T-helper 9 cell (primary cell): Measurements from ENCODE around the gene PPP2R1A.
"Not testable (repeated sequence)": the region's sequence is repeated elsewhere in the genome, so short reads cannot be mapped to it uniquely, and the experiment has no call there.

Experiments
- DNase-seq: peaks from one replicate; pipeline ENCODE4 v3.0.0-alpha.2; 2020

Gene PPP2R1A

DNA sequence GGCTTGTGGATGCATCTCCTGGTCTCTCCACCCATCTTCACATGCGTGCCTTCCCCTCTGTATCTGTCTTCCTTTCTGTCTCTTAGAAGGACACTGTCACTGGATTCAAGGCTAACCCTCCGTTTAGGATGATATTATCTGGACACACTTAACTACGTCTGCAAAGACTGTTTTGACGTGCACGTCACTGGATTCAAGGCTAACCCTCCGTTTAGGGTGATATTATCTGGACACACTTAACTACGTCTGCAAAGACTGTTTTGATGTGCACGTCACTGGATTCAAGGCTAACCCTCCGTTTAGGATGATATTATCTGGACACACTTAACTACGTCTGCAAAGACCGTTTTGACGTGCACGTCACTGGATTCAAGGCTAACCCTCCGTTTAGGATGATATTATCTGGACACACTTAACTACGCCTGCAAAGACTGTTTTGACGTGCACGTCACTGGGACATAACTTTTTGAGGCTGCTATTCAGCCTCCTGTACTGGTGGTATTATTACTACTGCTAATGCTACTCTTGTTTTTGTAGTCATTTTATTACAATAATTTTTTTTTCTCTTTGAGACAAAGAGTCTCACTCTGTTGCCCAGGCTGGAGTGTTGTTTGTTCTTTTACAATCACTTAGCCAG is 11.0 kb downstream of the PPP2R1A start:
- DNase-seq, result not testable (repeated sequence)

- no peak for DNase-seq
These were observed 16.6 kb downstream of the PPP2R1A start for GRCh38 chr19:52206481-52206880.

DNA sequence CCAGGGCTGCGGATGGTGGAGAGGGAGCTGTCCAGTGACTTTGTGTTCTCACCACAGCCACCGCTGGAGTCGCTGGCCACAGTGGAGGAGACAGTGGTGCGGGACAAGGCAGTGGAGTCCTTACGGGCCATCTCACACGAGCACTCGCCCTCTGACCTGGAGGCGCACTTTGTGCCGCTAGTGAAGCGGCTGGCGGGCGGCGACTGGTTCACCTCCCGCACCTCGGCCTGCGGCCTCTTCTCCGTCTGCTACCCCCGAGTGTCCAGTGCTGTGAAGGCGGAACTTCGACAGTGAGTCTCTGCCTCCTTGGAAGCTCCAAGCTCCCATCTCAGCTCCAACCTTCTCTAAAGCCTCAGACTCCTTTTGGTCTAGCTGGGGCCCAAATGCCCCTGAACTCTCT is 21.4 kb downstream of the PPP2R1A start:
- DNase-seq, result no peak

GRCh38 chr19:52211926-52212571 is 22.2 kb downstream of the PPP2R1A start:
- DNase-seq, result no peak

GRCh38 chr19:52212572-52213255 is 22.9 kb downstream of the PPP2R1A start:
- no peak for DNase-seq

DNA sequence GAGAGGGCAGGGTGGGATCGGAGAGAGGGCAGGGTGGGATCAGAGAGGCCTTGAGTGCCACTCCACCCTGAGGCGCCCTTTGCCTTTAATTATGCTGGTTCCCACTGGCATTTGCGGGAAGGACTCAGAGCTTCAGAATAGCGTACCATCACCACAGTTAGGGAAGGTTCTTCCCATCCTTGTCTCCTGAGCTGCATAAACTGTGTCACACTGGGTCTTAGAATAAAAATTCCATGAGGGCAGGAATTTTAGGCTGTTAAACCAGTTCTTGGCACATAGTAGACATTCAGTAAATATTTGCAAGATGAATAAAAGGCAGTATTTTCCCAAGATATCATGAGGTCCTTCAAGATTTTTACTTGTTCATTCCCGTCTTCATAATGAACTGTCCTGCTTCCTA is 24.4 kb downstream of the PPP2R1A start:
- no peak for DNase-seq

DNA sequence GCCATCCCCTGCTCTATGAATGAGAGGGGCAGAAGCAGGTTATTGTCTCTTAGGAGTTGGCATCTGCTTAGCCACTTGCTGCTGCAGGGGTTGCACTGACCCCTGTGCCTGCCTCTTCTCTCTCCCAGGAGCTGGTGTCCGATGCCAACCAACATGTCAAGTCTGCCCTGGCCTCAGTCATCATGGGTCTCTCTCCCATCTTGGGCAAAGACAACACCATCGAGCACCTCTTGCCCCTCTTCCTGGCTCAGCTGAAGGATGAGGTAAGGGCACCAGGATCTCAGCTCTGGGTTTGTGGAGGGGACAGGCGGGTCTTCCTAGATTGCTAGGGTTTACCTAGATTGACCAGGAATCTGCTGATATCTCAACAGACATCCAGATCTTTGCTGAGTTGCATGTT is 26.5 kb downstream of the PPP2R1A start:
- DNase-seq, result no peak

- no peak for DNase-seq
These were observed 27.7 kb downstream of the PPP2R1A start for GRCh38 chr19:52217576-52217975.

- no peak for DNase-seq
These were observed 29.8 kb downstream of the PPP2R1A start for GRCh38 chr19:52219611-52220010.

DNA sequence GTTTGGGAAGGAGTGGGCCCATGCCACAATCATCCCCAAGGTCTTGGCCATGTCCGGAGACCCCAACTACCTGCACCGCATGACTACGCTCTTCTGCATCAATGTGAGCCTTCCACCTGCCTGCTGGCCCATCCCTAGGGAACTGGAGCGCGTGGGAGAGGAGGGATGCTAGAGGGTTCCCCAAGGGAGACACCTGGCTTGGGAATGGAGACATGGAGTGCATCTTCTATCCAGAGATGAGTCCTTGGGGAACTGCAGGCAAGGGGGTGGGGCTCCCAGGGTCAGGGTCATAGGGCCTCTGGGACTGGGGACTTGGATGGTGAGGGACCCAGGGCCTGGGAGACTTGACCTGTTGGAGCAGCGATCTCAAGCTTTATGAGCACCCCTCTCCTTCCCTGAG is 31.2 kb downstream of the PPP2R1A start:
- DNase-seq, result no peak

- DNase-seq, result no peak
These were observed 32.1 kb downstream of the PPP2R1A start for GRCh38 chr19:52221831-52222375.

- DNase-seq, result no peak
These were observed 34.4 kb downstream of the PPP2R1A start for GRCh38 chr19:52224211-52224610.

- no peak for DNase-seq
These were observed 36.8 kb downstream of the PPP2R1A start for GRCh38 chr19:52226652-52227051.

GRCh38 chr19:52227196-52227940 is 37.5 kb downstream of the PPP2R1A start:
- DNase-seq, result no peak

DNA sequence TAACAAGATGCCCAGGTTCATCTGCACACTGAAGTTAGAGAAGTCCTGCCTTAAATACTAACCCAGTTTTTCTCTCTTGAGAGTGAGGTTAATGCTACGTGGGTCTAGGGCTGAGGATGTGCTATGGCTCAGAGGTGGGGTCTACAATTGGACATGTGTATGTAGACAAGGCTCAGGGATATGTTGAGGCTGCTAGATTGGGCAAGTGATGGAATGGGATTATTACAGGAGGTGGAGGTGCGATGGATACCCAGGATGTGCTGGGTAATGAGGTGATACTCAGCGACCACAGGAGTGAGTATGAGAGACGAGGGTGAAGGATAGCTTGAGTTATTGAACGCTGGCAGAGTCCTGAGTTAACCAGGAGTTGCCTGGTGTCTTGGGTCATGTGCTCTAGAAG is 38.1 kb downstream of the PPP2R1A start:
- DNase-seq, result no peak

DNA sequence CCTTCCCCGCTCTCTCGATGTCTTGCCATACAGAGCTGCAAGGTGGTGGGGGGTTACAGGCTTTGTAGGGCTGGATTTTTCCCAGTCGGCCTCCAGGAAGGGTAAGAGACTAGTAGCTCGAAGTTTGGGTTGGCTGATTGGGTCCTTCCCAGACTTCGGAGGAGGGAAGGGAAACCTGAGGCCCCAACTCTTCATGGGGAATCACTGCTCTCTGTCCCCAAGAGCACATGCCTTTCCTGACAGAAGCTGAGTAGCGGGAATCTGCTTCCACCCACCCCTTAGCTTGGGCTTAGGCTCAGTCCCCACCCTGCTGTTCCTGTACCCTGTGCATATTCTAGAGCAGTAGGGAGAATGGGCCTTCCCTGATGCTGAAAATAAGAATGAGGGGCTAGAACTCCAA is 39.7 kb downstream of the PPP2R1A start:
- DNase-seq, result no peak

DNA sequence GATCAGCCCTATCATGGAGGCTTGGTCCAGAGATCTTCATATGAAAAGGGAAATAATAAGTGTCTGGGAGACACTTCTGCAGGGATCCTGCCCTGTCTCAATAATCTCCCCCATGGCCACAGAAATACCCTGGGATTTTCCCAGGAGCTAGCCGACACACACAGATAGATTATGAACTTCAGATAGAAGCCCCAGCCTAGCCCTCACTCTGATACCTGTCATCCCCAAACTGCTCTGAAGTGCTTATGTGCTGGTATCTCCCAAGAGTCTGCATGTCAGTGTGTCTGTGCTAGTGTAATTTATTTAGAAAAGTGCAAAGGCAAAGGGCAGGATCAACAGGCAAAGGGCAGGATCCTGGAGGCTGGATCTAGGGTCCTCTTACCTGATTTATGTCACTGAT is 40.8 kb downstream of the PPP2R1A start:
- DNase-seq, result no peak

GRCh38 chr19:52231154-52231910 is 41.5 kb downstream of the PPP2R1A start:
- no peak for DNase-seq

DNA sequence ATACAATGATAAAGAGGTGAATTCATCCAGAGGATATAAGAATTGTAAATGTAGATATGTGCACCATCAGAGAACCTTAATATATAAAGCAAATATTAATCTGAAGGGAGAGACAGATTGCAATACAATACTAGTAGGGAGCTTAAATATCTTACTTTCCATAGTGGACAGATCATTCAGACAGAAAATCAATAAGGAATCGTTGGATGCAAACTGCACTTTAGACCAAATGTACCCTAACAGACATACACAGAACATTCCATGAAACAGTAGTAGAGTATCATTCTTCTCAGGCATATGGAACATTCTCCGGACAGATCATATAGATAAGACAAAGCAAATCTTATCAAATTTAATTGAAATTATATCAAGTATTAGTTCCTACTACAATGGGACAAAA is 44.6 kb downstream of the PPP2R1A start:
- DNase-seq, result no peak

DNA sequence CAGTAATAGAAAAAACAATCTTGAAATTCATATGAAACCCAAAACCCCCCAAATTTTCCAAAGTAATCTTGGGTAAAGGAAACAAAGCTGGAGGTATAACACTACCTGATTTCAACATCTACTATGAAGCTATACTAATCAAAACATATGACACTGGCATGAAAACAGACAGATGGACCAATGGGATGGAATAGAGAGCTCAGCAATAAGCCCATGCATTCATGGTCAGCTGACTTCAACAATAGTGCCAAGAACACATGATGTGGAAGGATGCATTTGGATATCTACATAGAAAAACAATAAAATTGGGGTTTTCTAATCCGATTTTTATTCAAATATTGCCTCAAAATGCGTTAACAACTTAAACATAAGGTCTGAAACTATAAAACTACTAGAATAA is 47.3 kb downstream of the PPP2R1A start:
- no peak for DNase-seq

DNA sequence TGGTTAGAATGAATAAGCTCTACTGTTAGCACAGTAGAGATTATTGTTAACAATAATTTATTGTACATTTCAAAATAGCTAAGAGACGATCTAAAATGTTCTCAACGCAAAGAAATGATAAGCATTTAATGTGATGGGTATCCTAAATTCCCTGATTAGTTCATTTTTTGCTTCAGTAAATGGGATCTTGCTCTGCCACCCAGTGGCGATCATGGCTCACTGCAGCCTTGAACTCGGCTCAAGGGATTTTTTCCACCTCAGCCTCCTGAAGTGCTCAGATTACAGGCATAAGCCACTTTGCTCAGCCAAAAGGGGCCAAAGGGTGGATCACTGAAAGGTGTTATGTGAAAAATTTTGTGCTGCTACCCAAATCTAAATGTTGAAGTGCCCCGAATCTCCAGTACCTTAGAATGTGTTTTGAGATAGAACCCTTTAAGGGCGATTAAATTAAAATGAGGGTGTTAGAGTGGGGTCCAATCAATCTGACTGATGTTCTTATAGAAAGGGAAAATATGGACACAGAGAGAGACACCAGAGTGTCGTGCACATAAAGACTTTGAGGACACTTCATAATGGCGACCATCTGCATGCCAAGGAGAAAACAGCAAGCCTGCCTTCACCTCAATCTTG is 48.0 kb downstream of the PPP2R1A start:
- peak; percentile 33 for DNase-seq

DNA sequence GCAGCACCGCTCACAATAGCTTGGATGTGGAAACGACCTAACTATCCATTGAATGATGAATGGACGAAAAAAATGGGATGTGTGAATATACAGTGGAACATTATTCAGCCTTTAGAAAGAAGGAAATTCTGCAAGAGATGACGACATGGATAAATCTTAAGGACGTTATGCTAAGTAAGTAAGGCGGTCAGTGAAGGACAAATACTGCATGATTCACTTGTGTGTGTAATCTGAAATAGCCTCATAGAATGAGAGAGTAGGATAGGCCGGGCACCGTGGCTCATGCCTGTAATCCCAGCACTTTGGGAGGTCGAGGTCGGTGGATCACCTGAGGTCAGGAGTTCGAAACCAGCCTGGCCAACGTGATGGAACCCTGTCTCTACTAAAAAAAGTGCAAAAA is 54.2 kb downstream of the PPP2R1A start:
- no peak for DNase-seq
